Keratinocyte (primary cell): Measurements from ENCODE around the gene C14orf93.

ENCODE experiments used
- EZH2 ChIP-seq: IDR thresholded peaks from one replicate; pipeline ENCODE4 v1.6.1; 2012; ENCODE audit warnings: inconsistent platforms, mild to moderate bottlenecking, low read length, moderate library complexity
- TF ChIP-seq, protein P1 (sequence below), 3 experiments: IDR thresholded peaks in 1 of 3; conservative IDR thresholded peaks in 1 of 3; optimal IDR thresholded peaks in 1 of 3; 2 replicates in 2 of 3; 3 replicates in 1 of 3; pipeline versions ENCODE3 to v1.5.1; 2011; ENCODE audit warnings: low read length in 3 of 3, mild to moderate bottlenecking in 3 of 3, moderate library complexity in 2 of 3, control low read depth in 1 of 3, inconsistent platforms in 1 of 3; ENCODE audit not compliant: insufficient read depth in 2 of 3; ENCODE audit errors: extremely low read depth in 1 of 3

- TF ChIP-seq, protein P1, sequence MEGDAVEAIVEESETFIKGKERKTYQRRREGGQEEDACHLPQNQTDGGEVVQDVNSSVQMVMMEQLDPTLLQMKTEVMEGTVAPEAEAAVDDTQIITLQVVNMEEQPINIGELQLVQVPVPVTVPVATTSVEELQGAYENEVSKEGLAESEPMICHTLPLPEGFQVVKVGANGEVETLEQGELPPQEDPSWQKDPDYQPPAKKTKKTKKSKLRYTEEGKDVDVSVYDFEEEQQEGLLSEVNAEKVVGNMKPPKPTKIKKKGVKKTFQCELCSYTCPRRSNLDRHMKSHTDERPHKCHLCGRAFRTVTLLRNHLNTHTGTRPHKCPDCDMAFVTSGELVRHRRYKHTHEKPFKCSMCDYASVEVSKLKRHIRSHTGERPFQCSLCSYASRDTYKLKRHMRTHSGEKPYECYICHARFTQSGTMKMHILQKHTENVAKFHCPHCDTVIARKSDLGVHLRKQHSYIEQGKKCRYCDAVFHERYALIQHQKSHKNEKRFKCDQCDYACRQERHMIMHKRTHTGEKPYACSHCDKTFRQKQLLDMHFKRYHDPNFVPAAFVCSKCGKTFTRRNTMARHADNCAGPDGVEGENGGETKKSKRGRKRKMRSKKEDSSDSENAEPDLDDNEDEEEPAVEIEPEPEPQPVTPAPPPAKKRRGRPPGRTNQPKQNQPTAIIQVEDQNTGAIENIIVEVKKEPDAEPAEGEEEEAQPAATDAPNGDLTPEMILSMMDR (optimal IDR thresholded peaks at IDR 0.05 in 1 of 3, IDR thresholded peaks at IDR 0.05 in 1 of 3, conservative IDR thresholded peaks at IDR 0.05 in 1 of 3; ENCODE audit: extremely low read depth in 1 of 3, insufficient read depth in 2 of 3, low read length in 3 of 3): no peak
- TF ChIP-seq EZH2: no peak
Measured at GRCh38 chr14:23033251-23033727, 23.3 kb upstream of the C14orf93 start.
